Eye (tissue), 1 donor: ENCODE data around the gene TMEM175.

Experiments
- DNase-seq: peaks from one replicate; pipeline ENCODE4 v3.0.0-alpha.2; 2015

Gene TMEM175

DNA sequence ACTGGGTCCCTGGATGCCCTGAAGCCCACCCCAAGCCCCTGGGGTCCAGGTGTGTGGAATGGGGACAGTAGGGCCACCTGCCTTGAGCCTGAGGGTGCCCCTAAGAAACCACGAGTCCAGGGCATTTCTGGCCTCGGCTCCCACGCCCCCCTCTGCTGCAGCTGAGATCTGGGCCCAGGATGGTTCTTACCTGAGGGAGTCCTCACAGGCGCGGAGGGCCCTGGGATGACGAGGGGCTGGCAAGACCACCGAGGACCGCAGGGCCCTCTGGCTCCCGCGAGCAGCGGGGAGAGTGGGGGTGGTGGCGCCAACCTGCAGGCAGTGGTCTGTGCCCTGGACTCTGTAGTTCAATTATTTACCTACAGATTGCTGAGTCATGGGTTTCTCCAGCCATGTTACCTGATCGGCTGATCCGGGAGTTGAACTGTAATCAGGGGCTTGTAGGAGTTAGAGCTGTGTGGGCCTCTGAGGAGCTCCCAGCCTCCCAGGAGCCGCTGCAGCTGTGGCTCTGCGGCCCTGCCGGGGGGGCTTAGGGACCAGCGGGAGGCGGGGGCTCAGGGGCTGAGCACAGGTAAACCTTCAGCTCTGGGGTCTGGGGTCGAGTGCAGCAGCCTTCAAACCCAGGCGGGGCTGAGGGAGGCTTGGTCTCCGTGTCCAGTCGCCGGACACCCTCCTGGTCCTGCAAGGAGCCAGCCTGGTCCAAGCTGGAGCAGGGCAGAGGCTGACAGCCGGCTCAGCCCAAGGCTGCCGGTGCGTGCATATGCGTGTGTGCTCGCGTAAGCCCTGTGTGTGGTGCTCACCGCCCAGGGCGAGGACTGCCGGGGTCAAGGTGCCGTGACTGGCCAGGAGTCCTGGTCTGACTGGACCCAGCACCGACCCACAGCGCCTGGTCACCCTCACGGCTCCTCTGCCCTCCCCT, 61.1 kb downstream of the TMEM175 start, which contains the start of gene SLC26A1:
SLC26A1 (minus strand) TSS at position 294 of the 919 bp plus-strand sequence. CDS start 1,701 bp downstream, outside the sequence.
- DNase-seq, result no peak

DNA sequence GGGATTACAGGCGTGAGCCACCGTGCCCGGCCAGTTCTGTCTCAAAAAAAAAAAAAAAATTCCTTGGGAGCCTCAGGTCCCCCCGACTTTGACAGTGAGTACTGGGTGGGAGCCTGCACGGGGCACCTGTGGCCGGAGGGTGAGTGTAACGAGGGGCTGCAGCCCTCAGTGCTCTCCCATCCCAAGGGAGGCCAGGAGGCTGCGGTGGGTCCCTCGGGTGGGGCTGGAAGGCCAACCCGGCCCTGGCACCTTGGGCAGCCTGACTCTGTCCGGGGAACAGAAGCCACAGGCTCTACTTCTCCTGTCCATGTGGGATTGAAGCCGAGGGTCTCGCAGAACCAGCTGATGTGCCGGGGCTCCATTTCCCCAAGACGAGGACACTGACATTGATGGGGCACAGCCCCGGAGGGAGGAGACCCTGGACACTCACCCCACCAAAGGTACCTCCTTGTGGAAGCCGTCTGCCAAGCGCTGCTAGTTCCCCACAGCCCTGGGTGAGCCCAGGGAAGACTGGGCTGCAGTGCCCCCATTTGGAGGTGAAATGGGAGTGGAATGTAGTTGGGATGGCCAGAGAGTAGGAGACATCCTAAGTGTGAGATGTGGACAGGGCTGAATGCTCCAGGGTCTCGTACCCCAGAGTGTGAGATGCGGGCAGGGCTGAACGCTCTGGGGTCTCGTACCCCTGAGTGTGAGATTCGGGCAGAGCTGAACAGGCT, 63.2 kb downstream of the TMEM175 start:
- no peak for DNase-seq

DNA sequence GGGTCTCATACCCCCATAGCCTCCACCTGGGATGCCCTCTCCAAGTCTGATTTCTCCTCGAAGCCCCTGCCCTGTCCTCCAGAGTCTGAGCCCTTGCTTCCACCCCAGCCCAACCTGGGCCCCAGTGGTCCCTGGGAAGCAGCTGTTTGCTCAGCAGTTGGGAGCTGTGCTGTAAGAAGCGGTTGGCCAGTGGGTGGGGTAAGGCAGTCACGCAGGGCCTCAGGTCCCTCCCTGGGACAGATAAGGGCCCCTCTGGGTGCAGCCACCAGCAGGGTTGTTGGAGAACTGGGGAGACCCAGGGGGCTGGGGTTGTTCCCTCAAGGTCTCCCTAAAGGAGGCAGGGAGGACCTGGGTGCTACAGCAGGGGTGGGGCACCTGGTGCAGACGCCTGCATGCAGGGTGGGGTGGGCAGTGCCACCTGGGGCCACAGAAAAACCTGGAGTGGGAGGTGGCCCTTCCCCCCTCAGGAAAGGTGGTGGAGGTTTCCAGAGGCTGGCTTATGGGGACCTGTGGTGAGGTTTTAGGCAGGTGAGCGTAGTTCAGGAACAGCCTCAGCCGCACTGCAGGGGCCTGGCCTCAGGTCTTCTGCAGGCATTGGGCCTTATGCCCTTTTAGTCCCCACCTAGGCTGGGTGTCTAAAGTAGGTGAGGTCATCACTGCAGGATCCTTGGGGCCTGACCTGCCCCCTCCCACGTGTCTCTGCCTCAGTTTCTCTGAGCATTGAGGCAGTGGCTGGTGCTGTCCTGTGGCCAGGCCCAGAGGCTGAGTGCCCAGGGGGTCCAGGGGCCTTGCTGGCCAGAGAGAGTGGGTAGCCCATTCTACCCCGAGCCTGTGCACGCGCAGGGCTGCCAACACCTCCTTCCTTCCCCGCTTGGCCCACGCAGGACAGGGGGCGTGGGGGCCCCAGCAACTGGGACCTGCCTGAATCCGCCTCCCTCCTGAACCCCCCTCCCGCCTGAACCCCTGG, 64.1 kb downstream of the TMEM175 start:
- no peak for DNase-seq

DNA sequence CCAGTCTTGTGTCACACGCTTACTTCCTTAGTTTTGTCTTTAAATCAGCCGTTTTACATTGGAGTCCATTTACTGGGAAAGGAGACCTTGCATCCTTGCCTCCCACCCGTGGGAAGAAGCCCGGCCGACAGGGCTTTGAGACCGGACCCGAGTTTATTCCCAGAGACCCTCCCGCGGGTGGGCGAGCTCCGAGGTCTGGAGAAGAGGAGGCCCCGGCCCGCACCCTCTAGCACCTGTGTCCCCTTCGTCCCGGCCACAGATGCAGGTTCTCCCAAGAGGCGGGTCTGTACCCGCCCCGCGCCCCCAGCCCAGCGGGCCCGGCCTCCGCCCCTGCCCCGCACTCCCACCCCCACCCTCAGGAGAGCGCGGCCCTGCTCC, 64.7 kb downstream of the TMEM175 start:
- DNase-seq, result no peak

GRCh38 chr4:997375-998071, 65.3 kb downstream of the TMEM175 start:
- DNase-seq, result peak; percentile 63

DNA sequence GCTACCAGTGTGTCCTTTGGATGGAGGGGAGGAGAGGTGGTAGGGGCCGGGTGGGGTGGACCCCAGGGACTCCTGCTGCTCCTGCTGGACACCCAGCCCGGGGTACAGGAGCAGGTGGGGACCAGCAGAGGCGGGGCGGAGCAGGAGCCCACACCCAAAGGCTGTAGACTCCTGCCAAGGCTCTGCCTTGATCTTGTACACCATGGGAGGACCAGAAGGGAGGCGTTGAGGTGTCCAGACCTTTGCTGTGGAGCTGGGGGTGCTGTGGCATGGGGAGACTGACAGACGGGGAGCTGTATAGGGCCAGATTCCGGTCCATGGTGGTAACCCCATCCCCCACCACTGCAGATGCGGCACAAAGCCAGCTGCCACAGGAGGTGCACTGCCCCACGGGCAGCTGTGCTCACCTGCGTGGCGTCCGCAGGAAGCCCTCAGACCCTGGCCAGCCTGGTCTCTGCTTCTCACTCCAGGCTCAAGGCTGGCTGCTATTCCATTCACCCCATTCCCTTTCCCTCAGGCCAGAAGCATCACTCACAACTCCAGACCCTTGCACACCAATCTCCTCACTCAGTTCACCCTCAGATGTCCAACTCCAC, 65.9 kb downstream of the TMEM175 start:
- DNase-seq, result no peak

GRCh38 chr4:999240-999863, 67.1 kb downstream of the TMEM175 start:
- DNase-seq, result peak; percentile 65

- no peak for DNase-seq
Observed at GRCh38 chr4:999882-1000425, 67.7 kb downstream of the TMEM175 start.

DNA sequence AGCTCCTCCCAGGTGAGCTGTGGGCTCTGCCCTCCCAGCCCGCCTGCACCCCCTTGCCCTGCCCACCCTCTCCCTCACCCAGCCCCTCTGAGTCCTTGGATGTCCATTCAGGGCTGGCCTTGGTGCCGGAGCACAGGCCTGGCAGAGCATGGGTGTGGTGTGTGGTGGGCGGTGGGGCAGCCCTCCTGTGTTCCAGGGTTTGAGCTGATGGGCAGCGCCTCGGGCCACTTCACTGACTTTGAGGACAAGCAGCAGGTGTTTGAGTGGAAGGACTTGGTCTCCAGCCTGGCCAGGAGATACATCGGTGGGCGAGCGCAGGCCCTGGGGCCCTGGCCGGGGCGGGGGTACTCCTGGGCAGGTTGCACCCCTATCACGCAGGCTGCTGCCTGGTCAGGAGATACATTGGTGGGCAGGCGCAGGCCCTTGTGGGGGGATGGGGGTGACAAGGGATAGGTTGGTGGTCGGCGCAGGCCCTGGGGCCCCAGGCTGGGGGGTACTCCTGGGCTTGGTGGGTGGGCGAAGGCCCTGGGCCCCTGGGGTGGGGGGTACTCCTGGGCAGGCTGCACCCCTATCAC, 68.5 kb downstream of the TMEM175 start:
- DNase-seq, result no peak

GRCh38 chr4:1001561-1002130, 69.4 kb downstream of the TMEM175 start:
- no peak for DNase-seq

DNA sequence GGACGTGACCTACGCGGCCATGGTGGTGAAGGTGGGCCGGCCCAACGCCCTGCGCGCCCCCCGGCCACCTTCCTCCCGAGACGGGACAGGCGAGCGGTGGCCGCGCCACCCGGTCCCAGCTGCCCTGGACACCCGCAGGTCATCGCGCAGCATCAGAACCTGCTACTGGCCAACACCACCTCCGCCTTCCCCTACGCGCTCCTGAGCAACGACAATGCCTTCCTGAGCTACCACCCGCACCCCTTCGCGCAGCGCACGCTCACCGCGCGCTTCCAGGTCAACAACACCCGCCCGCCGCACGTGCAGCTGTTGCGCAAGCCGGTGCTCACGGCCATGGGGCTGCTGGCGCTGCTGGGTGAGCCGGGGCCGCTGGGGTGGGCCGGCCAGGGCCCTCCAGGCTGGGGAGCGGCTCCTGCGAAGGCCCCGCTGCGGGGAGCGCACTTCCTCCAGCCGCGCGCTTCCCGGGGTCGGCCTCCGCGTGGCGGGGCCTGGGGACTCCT, 69.9 kb downstream of the TMEM175 start:
- DNase-seq, result peak; percentile 70

- DNase-seq, result no peak
Observed at GRCh38 chr4:1002631-1003251, 70.5 kb downstream of the TMEM175 start.

GRCh38 chr4:1003271-1004070, 71.2 kb downstream of the TMEM175 start:
- DNase-seq, result no peak

GRCh38 chr4:1004071-1004418, 71.8 kb downstream of the TMEM175 start:
- no peak for DNase-seq

DNA sequence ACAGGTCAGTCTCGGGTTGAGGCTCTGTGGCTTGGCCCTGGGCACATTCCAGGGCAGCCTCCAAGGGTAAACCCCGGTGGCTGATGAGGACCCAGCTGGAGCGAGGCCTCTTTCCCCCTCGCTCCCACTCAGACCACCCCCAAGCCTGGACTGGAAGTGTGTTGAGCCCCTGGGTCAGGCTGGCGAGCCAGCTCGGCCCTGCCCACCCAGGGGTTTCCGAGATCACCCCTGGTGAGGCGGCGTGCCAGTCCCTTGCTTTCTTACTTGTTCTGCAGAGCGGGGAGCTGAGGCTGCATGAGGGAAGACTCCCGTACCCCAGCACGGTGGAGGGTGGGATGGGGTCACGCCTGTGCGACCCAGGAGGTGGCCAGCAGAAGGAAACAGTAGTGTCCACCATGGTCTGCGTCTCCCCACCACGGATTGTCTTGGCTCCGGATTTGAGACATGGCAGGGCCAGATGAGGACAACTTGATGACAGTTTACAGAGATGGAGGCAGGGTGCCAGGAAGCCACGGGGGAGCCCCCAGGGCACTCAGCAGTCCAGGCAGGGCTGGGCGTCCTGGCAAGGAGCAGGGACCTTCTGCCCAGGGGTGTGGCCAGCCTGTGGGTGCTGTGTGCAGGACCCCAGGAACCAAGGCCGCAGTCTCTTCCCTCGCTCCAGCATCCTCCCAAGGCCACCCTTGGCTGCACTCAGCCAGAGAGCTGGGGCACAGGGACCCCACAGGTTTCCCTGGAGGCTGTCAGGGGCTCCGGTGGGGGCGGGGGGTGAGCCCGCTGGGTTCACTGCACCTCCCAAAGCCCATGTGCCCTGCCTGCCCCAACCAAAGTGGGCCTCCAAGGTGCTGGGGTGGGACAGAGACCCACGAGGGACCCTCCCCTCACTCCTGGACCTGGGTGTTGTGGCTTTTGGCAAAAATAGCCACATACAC, 72.6 kb downstream of the TMEM175 start:
- DNase-seq, result no peak

DNA sequence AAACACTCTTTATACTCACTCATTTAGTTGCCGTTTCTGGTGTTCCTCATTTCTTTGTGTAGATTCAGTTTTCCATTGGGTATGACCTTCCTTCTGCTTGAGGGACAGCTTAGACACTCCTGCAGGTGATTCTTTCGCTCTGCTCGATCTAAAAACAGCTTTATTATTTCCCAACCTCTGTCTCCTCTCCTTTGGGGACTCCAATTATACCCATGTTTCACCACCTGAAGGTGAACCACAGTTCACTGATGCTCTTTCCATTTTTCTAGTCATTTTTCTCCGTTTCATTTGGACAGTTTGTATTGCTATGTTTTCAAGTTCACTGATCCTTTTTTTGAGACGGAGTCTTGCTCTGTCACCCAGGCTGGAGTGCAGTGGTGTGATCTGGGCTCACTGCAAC, 74.6 kb downstream of the TMEM175 start:
- no peak for DNase-seq
